Activated CD4-positive, alpha-beta T cell treated with anti-CD3 and anti-CD28 coated beads for 4 hours (primary cell): Measurements from ENCODE around the gene TTC28.
"Not testable (repeated sequence)": the region's sequence is repeated elsewhere in the genome, so short reads cannot be mapped to it uniquely, and the experiment has no call there.

Experiments used
- DNase-seq, 2 donors: peaks; one replicate each; pipeline ENCODE4 v3.0.0-alpha.2; 2020

The TTC28 gene

DNA sequence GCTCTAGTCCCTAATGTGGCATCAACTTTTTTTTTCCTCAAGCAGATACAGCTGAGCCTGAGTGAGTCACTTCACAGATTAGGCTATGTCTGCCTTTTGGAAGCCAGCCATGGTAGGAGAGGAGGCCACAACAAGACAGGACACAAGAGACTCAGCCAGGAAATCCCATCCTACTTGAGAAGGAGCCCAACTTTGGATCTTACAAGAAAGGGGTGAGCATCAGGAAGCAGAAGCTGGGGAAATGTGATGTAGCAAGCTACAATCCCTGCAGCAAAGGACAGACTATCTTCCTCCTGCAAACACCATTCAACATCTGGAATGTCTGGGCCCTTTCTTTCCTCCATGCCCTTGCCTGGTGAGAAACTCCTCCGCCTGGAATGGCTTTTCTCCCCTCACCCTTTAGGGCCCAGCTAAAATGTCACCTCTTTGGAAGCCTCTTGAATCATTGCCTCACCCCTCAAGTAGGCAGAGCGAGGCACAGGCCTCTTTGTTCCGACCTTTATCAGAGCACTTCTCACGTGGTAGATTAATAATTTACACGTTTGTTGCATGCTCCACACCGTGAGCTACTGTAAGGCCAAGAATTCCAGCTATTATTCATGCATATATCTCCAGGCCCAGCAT, 604.2 kb downstream of the TTC28 start:
- DNase-seq, result no peak

DNA sequence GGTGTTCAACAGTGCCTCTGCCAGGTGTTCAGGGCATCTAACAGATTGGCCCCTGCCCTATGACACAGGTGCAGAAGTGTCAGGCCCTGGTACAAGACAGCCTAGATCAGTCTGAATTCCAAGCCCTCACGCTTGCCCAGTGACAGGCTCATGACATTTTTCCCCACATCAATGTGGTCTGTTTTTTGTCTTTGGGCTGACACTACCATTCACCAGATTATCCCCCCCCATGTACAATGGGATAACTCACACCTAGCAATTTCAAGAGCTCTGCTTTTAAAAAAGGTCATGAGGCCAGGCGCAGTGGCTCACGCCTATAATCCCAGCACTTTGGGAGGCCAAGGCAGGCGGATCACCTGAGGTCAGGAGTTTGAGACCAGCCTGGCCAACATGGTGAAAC, 605.1 kb downstream of the TTC28 start:
- DNase-seq, result no peak

DNA sequence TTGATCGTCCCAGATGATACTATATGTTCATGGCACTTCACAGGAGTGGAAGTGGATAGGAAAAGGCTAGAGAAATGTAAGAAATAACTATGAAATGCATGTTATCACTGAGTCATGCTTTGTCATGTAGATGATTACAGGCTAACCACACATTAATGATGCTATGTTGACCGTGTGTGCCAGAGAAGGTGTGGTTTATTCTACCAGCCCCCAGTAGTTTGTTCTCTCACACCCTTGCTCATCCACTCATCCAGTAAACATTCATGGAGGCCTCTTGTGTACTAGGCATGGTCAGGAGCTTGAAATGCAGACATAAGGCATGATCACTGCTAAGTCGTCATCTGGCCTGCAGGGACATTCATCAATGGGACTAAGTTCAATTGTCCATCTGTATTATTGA, 607.6 kb downstream of the TTC28 start:
- DNase-seq, result no peak

- DNase-seq, result no peak
Measured at GRCh38 chr22:28068826-28069225, 610.8 kb downstream of the TTC28 start.

GRCh38 chr22:28064920-28065319, 614.7 kb downstream of the TTC28 start:
- no peak for DNase-seq

- no peak for DNase-seq
Measured at GRCh38 chr22:28063656-28064055, 616.0 kb downstream of the TTC28 start.

DNA sequence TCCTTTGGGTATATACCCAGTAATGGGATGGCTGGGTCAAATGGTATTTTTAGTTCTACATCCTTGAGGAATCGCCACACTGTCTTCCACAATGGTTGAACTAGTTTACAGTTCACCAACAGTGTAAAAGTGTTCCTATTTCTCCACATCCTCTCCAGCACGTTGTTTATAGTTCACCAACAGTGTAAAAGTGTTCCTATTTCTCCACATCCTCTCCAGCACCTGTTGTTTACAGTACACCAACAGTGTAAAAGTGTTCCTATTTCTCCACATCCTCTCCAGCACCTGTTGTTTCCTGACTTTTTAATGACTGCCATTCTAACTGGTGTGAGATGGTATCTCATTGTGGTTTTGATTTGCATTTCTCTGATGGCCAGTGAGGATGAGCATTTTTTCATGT, 619.0 kb downstream of the TTC28 start:
- not testable (repeated sequence) for DNase-seq

- no peak for DNase-seq
Measured at GRCh38 chr22:28058036-28058435, 621.6 kb downstream of the TTC28 start.

DNA sequence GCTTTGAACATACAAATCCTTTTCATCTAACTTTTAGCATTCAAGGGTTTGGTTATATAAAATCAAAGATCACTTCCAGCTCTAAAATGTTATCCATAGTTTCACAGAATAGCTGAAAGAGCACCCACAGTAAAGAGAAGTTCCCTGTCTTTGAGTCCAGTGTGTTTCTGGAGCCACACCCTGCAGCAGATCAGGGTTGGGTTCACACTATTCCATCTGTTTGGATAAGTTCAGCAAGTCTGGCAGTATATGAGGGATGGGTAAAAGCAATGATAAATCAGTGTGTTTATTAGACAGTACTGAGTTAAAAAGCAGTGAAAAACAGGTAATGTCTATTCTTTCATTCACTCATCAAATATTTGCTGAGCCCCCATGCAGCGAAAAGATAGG, 624.8 kb downstream of the TTC28 start:
- no peak for DNase-seq

DNA sequence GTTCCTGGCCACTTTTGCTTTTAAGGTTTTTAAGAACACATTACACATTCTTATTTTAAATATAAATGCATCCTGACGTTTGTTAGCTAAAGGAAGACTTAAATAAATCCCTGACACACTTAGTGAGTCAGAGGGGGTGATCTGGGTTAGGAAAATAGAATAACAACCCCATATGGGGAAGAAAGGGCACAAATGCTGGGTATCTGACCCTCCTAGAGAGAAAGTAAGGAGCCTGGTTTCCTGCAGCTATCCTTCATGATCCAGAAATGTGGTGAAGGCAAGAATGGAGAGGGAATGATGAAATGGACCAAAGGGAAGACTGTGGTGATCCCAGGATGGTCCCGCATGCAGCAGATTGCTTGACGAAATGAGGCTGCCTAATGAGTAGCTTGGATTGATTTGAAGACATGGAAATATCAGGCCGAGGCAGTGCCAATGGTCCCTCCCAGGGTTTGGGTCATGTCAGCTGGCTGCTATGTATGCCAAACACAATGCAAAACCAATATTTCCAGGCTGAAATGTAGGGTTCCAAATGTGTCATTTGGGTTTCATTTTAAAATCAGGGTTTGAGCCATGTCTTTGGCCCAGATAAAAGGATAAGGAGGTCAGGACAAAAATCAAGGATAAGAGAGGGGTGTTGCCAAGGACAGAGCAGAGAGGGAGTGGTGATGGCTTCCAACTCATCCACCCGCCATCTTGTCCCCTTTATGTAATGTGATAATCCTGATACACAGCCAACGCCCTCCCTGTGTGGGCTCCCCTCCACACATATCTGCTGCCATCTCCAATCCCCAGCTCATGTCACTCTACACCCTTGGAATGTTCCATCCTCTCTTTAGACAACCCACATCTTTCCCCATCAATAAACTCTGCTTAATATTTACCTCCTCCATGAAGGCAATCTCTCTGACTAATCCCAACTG, 625.5 kb downstream of the TTC28 start:
- DNase-seq, result no peak

DNA sequence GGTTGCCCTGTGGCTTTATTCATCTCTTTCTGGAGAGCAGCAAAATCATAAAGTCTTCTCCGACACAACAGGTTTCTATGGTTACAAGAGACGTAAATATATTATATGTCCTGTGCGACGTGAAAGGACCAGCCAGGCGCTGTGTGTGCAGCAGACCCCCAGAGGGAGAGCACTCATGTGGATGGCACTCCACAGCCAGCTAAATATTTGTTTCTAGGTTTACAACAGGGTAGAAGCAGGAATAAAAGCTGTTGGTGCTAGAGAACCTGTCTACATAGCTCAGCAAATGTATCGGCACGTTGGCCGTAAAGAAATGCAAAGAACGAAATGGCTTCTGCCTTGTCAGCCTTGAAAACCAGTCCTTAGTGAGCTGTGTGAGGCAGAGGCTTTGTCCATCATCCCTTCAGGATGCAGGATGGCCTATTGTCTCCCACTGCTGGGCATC, 626.8 kb downstream of the TTC28 start:
- DNase-seq, result no peak

DNA sequence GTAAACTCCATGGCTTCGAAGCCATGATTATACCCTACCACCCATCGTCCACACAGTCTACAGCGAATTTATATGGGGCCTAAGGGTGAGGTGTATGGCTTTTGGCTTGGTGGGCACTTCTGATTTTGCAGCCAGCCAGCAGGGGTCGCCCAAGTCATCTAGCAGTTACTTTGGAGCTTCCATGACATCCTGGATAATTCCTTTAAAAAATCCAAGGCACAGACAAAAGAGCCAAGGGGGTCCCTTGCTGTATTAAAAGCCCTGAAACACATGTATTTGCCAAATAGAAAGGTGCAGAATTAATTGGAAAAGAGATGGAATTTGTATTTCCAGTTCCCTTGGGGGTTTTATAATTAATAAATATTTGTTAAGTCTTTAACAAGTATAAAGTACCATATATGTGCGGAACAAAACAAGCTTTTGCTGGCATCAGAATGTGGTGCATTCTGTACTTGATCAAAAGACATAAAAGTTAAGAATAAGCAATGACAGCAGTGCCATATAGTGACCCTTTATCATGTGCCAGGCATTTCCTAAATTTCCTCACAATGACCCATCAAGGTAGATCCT, 627.8 kb downstream of the TTC28 start:
- DNase-seq, result peak in 1 of 2 donors; percentile 5

DNA sequence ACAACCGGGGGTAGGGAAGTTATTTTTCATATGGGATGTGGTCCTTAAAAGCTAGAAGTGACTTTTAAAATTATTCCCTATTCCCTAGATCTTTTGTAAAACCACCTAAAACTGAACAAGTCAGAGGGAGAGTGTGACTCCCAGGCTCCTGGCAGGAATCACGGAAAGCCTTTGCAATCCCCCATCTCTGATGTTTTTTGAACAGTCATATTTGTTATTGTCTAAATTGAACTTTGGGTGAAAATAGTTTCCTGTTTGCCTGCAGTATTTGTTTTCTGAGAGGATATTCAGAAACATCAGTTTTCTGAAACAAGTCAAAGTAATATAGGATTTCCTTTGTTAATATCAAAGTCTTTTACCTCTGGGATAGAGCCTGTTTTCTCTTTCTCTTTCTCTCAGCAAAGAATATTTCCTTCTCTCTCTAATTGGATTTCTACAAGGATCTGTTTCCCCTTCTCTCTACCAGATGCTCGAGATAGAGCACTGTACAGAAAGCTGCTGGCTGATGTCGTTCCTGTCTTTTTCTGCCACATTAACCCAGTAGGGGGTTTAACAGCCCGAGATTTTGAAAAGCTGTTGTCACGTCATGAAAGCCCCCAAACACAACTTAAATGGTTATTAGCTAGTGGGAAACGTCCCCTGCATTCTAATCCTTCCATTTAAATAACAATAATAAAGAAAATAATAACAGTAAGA, 628.4 kb downstream of the TTC28 start:
- DNase-seq, result no peak

DNA sequence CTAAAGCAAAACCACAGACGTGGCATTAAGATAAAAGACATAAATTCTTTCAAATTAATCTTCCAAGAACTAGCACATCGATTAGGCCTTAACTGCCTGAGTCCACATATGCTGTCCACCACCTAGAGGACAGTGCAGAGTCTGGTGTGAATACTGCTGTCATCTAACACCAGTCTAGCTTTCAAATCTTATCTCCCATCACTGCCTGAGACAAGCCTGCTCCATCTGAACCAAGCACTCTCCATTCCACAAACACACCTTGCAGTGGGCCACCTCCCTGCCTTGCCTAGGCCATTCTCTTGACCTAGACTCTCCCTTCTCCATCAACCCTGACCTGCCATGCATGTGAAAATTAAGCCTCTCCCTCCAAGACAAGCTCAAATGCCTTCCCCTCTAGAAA, 631.1 kb downstream of the TTC28 start:
- no peak for DNase-seq

GRCh38 chr22:28047740-28048139, 631.9 kb downstream of the TTC28 start:
- DNase-seq, result no peak

- DNase-seq, result no peak
Measured at GRCh38 chr22:28046100-28046499, 633.5 kb downstream of the TTC28 start.

DNA sequence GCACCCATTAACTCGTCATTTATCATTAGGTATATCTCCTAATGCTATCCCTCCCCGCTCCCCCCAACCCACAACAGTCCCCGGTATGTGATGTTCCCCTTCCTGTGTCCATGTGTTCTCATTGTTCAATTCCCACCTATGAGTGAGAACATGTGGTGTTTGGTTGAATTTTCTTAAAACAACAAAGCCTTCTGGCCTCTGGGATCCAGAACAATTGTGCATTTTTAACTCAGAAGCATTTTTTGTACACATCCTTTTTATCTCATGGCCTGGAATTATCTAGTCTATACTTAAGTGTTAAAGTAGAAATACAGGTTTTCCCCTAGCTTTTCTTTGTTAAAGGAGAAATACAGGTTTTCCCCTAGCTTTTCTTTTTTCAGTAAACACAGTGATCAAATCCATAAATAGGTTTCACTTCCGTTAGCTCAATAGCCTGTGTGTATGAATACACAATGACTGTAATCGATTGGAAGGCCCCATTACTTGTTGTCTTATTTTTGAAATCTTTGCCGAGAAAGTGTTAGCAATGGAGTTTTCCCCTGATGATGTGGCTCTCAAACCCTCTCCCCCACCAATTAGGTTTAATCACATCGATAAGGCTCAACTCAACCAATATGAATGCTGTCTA, 635.0 kb downstream of the TTC28 start:
- no peak for DNase-seq

DNA sequence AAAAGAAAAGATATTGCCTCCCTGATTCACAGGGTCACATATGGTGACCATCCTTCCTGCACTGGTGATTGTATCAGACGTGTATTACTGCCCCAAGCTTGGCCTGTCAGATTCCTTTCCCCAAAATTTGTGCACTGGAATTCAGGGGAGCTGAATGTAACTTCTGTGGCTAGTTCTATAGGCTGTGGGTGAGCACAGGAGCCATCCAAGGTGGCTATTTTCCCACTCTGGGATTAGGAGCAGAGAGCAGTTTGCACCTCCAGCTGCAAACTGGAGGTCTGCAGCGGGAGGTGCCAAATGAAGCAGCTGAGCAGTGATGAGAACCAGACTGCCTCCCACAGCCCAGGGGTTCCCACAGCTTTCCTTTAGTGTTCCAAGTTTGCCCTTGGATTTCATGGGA, 636.4 kb downstream of the TTC28 start:
- DNase-seq, result no peak

GRCh38 chr22:28034760-28035401, 644.8 kb downstream of the TTC28 start:
- no peak for DNase-seq

DNA sequence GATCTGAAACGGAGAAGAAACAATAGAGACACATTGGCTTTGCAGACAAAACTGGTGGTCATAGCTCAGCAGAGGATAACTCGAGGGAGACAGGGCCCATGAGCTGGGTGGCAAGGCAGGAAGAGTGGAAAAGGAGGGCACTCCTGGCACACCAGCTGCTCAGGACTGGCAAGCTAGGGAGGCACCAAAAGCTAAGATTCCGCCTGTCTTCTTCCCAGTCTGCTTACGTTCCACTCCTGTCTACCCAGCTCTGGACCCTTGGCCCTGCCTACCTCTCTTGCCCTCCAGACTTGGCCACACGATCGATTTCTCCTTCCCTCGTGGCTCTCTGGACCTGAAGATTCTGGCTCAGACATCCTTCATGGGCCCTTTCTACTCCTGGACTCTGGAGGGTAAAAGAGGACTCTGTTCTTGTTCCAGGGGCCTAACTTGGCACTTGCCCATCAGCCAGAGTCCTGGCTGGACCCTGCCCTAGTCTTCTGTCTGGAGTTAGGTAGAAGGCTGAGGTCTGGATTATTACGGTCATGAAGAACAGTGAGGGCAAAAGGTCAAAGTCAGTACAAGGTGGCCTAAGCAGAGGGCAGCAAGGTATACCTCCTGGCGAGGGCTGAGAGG, 645.4 kb downstream of the TTC28 start:
- DNase-seq, result no peak

GRCh38 chr22:28032861-28033260, 646.8 kb downstream of the TTC28 start:
- no peak for DNase-seq

DNA sequence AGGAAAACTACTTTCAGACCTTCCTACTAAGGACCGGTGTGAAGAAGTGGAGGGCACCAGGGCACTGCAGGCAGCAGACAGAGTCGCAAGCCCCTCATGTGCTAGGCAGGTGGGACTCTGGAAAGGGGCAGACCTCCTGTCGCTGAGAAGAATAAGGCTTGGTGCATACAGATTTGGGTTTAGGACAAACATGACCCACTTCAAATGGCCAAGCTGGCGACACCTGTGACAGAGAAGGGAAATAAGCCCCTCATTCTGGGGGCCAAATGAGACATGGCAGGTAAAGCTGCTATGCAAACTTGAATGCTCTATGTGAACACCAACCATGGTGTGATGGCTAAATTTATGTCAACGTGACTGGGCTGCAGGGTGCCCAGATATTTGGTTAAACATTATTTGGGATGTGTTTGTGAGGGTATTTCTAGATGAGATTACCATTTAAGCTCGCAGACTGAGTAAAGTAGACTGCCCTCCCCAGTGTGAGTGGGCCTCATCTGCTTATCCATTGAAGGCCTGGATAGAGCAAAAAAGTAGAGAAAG, 648.2 kb downstream of the TTC28 start:
- no peak for DNase-seq
